Upper lobe of right lung (tissue), 1 donor: ENCODE data around the gene ZNF610. TPM values are rescaled to one million over a fixed set of nuclear protein-coding genes. Genes with fewer than 3 reads are reported as not detected.

Experiments
- ATAC-seq: fragments of 200-7000 bp; cut with Tn5 transposase; one replicate; pipeline ENCODE4 v1.9.1; 2020; ENCODE audit warnings: mild to moderate bottlenecking, moderate library complexity
- DNase-seq: peaks from one replicate; pipeline ENCODE4 v3.0.0-alpha.2; 2020
- H3K27ac ChIP-seq: fragments of 200-600 bp; one replicate; pipeline ENCODE4 v1.8.0; 2022
- H3K27me3 ChIP-seq: fragments of 200-600 bp; one replicate; pipeline ENCODE4 v1.8.0; 2022; ENCODE audit warnings: mild to moderate bottlenecking
- H3K36me3 ChIP-seq: fragments of 200-600 bp; one replicate; pipeline ENCODE4 v1.8.0; 2022
- H3K4me1 ChIP-seq: fragments of 200-600 bp; one replicate; pipeline ENCODE4 v1.8.0; 2022
- H3K4me3 ChIP-seq: fragments of 200-600 bp; one replicate; pipeline ENCODE4 v1.8.0; 2022; ENCODE audit warnings: mild to moderate bottlenecking
- H3K9me3 ChIP-seq: fragments of 200-600 bp; one replicate; pipeline ENCODE4 v1.8.0; 2022
- CTCF ChIP-seq: fragments of 200-600 bp; IDR thresholded peaks from one replicate; pipeline ENCODE4 v1.8.0; 2022; ENCODE audit warnings: antibody characterized with exemption
- intact Hi-C: fragments of 100-400 bp; cut with DNase I; formaldehyde crosslinking; loops from one replicate; pipeline ENCODE4 v1.11.0; 2022
- total RNA-seq: library from RNA; stranded (reverse); fragmentation: NEBNext Ultra II Directional; extraction: Animal tissue kit (Norgen Biotek cat#: 25700); gene quantifications from one replicate; pipeline ENCODE4 v1.2.1, GENCODE V29; 2021
- donor health status: DM: no; HTN: yes; CAD: no; lungs with severe emphysema.

Gene ZNF610
- total RNA-seq, 1 donor from 2014 or later: 2.5 TPM

GRCh38 chr19:52410276-52410675 lies 74.2 kb downstream of the ZNF610 start:
- H3K9me3 ChIP-seq: peaks cover 61% of the 10 kb centered on the region
- H3K27me3 ChIP-seq: no peaks in the 10 kb centered on the region
- DNase-seq: no peak
- intact Hi-C loops: no loop called here
- no peak for ATAC-seq
- H3K36me3 ChIP-seq: peaks cover 58% of the 10 kb centered on the region
- no peak for TF ChIP-seq CTCF
- H3K27ac ChIP-seq: no peak overlapping the region
- no peaks in the 10 kb centered on the region for H3K4me1 ChIP-seq
- no peak overlapping the region for H3K4me3 ChIP-seq

GRCh38 chr19:52415711-52416110 lies 79.7 kb downstream of the ZNF610 start:
- Histone ChIP-seq H3K4me1 (no peaks in the 10 kb centered on the region), H3K4me3 (no peak overlapping the region), H3K27me3 (no peaks in the 10 kb centered on the region), H3K36me3 (peaks cover 7% of the 10 kb centered on the region), H3K27ac (no peak overlapping the region), H3K9me3 (peaks cover 95% of the 10 kb centered on the region)
- no peak for ATAC-seq
- TF ChIP-seq CTCF: no peak
- intact Hi-C loops: no loop called here
- no peak for DNase-seq

Other genes with a start within 250 kb of the ZNF610 start
- 27.0 TPM for gene ZNF841, start 240.5 kb upstream of the ZNF610 start, total RNA-seq
- gene ZNF616, start 196.3 kb upstream of the ZNF610 start, total RNA-seq: 9.5 TPM
- gene ZNF836, start 164.6 kb upstream of the ZNF610 start, total RNA-seq: 20.7 TPM
- 160 TPM for gene PPP2R1A, start 146.2 kb upstream of the ZNF610 start, total RNA-seq
- 17.5 TPM for gene ZNF766, start 66.7 kb upstream of the ZNF610 start, total RNA-seq
- 8.8 TPM for gene ZNF480, start 39.1 kb upstream of the ZNF610 start, total RNA-seq
- gene ZNF880, start 33.7 kb downstream of the ZNF610 start, total RNA-seq: 17.8 TPM
- 21.7 TPM for gene ZNF528, start 61.6 kb downstream of the ZNF610 start, total RNA-seq
- 0.29 TPM for gene ZNF534, start 92.9 kb downstream of the ZNF610 start, total RNA-seq
- gene ZNF578, start 117.3 kb downstream of the ZNF610 start, total RNA-seq: 1.5 TPM
- gene ZNF808, start 191.4 kb downstream of the ZNF610 start, total RNA-seq: 33.3 TPM
- gene ZNF701, start 234.0 kb downstream of the ZNF610 start, total RNA-seq: 18.5 TPM